Liver (tissue), 9 donors: ENCODE results near the gene NPIPB8. TPM values are rescaled to one million over a fixed set of nuclear protein-coding genes. Genes with fewer than 3 reads are reported as not detected.

ENCODE experiments used
- DNase-seq: peaks from one replicate; pipeline ENCODE4 v3.0.0-alpha.2; 2017; ENCODE audit warnings: low spot score
- H3K27ac ChIP-seq, 2 donors: one replicate each; pipeline ENCODE4 v1.7.0; 2013; ENCODE audit warnings: inconsistent platforms in 2 of 2, low read length in 2 of 2, control low read depth in 1 of 2, low read depth in 1 of 2, mild to moderate bottlenecking in 1 of 2
- H3K27me3 ChIP-seq, 4 donors: one replicate each; pipeline versions ENCODE4 v1.6.1 to v1.7.0; 2013; ENCODE audit warnings: low read length in 3 of 4, inconsistent platforms in 1 of 4, mild to moderate bottlenecking in 1 of 4, moderate library complexity in 1 of 4; ENCODE audit not compliant: control insufficient read depth in 4 of 4, insufficient read depth in 4 of 4
- H3K36me3 ChIP-seq, 4 donors: one replicate each; pipeline versions ENCODE4 v1.6.1 to v1.7.0; 2013; ENCODE audit warnings: low read length in 3 of 4, mild to moderate bottlenecking in 3 of 4, low read depth in 1 of 4, moderate library complexity in 1 of 4; ENCODE audit not compliant: control insufficient read depth in 4 of 4, insufficient read depth in 3 of 4
- H3K4me1 ChIP-seq, 4 donors: one replicate each; pipeline versions ENCODE4 v1.6.1 to v1.7.0; 2013; ENCODE audit warnings: low read length in 3 of 4, mild to moderate bottlenecking in 3 of 4, moderate library complexity in 1 of 4; ENCODE audit not compliant: control insufficient read depth in 4 of 4, insufficient read depth in 4 of 4
- H3K4me3 ChIP-seq, 3 donors: one replicate each; pipeline versions ENCODE4 v1.6.1 to v1.7.0; 2013; ENCODE audit warnings: low read length in 3 of 3, control low read depth in 1 of 3, low read depth in 1 of 3, mild to moderate bottlenecking in 1 of 3
- H3K9ac ChIP-seq, 2 donors: one replicate each; pipeline ENCODE4 v1.7.0; 2013; ENCODE audit warnings: low read length in 2 of 2, mild to moderate bottlenecking in 2 of 2, moderate library complexity in 2 of 2, control low read depth in 1 of 2, low read depth in 1 of 2
- H3K9me3 ChIP-seq, 4 donors: one replicate each; pipeline versions ENCODE4 v1.6.1 to v1.7.0; 2013; ENCODE audit warnings: low read length in 3 of 4; ENCODE audit not compliant: control insufficient read depth in 4 of 4
- EGR1 ChIP-seq, 2 donors: IDR thresholded peaks; 2 replicates each; pipeline ENCODE4 v1.6.1; 2016 to 2018; ENCODE audit warnings: antibody characterized with exemption in 2 of 2, low read depth in 2 of 2
- FOXA1 ChIP-seq: IDR thresholded peaks from 2 replicates; pipeline ENCODE4 v1.6.1; 2016; ENCODE audit warnings: antibody characterized with exemption
- FOXA2 ChIP-seq: IDR thresholded peaks from 2 replicates; pipeline ENCODE4 v1.6.1; 2016; ENCODE audit warnings: antibody characterized with exemption
- GABPA ChIP-seq, 2 donors: IDR thresholded peaks in 1 of 2; conservative IDR thresholded peaks in 1 of 2; 2 replicates each; pipeline ENCODE4 v1.6.1; 2016; ENCODE audit warnings: antibody characterized with exemption in 2 of 2, mild to moderate bottlenecking in 1 of 2, moderate library complexity in 1 of 2
- HNF4A ChIP-seq, 2 donors: conservative IDR thresholded peaks; 2 replicates each; pipeline ENCODE4 v1.6.1; 2016; ENCODE audit warnings: antibody characterized with exemption in 2 of 2, mild to moderate bottlenecking in 2 of 2
- HNF4G ChIP-seq: IDR thresholded peaks from 2 replicates; pipeline ENCODE4 v1.6.1; 2016; ENCODE audit warnings: antibody characterized with exemption
- JUND ChIP-seq, 2 donors: IDR thresholded peaks; 2 replicates each; pipeline ENCODE4 v1.6.1; 2016; ENCODE audit warnings: antibody characterized with exemption in 2 of 2
- NR2F2 ChIP-seq: IDR thresholded peaks from 2 replicates; pipeline ENCODE4 v1.6.1; 2016; ENCODE audit warnings: antibody characterized with exemption
- RAD21 ChIP-seq, 2 donors: IDR thresholded peaks; 2 replicates each; pipeline ENCODE4 v1.6.1; 2016; ENCODE audit warnings: antibody characterized with exemption in 2 of 2, mild to moderate bottlenecking in 2 of 2
- RXRA ChIP-seq, 2 donors: IDR thresholded peaks; 2 replicates each; pipeline ENCODE4 v1.6.1; 2017 to 2018; ENCODE audit warnings: antibody characterized with exemption in 2 of 2, mild to moderate bottlenecking in 1 of 2
- TAF1 ChIP-seq: conservative IDR thresholded peaks from 2 replicates; pipeline ENCODE4 v1.6.1; 2016; ENCODE audit warnings: antibody characterized with exemption, mild to moderate bottlenecking
- YY1 ChIP-seq: IDR thresholded peaks from 2 replicates; pipeline ENCODE4 v1.6.1; 2016; ENCODE audit warnings: antibody characterized with exemption, mild to moderate bottlenecking
- WGBS: extraction: QIAGEN DNeasy Blood & Tissue Kit; methylation state at CpG from one replicate; pipeline ENCODE4 v1.1.7; 2013; 5-methylcytosine and 5-hydroxymethylcytosine counted together
- polyA plus RNA-seq, 2 donors: library from polyadenylated mRNA; stranded (reverse) in 1 of 2; unstranded in 1 of 2; fragments of 200-250 nt in 1 of 2; fragments of >200 nt in 1 of 2; fragmentation: Nextera tagmentation in 1 of 2; extraction: Ambion mirVana in 1 of 2; gene quantifications; one replicate each; pipeline versions ENCODE4 v1.2.1 to v1.2.3, GENCODE V29; 2013 to 2015
- total RNA-seq, 2 donors: library from RNA; depleted of rRNA; stranded (reverse); fragments of >200 nt; gene quantifications; one replicate each; pipeline ENCODE4 v1.2.3, GENCODE V29; 2014
- TF ChIP-seq, protein P1 (sequence below): IDR thresholded peaks from 2 replicates; pipeline ENCODE4 v1.6.1; 2016; ENCODE audit warnings: antibody characterized with exemption
- TF ChIP-seq, protein P2 (sequence below): IDR thresholded peaks from 2 replicates; pipeline ENCODE4 v1.6.1; 2016; ENCODE audit warnings: antibody characterized with exemption
- TF ChIP-seq, protein P3 (sequence below): IDR thresholded peaks from 2 replicates; pipeline ENCODE4 v1.6.1; 2016; ENCODE audit warnings: antibody characterized with exemption
- TF ChIP-seq, protein P4 (sequence below): fragments of 150-350 bp; IDR thresholded peaks from 2 replicates; pipeline ENCODE4 v1.5.1; 2017; ENCODE audit warnings: improper control_type of control experiment, low read depth, low read length; ENCODE audit not compliant: missing input control
- TF ChIP-seq, protein P5 (sequence below): IDR thresholded peaks from 2 replicates; pipeline ENCODE4 v1.6.1; 2016; ENCODE audit warnings: antibody characterized with exemption, mild to moderate bottlenecking
- donor health status: healthy.
- donor health status: healthy.
- donor health status: healthy.
- donor health status: healthy.
- donor health status: healthy.

Gene NPIPB8
- total and polyA plus RNA-seq, 4 donors = 0.08 to 0.53 TPM; not detected in 2

DNA sequence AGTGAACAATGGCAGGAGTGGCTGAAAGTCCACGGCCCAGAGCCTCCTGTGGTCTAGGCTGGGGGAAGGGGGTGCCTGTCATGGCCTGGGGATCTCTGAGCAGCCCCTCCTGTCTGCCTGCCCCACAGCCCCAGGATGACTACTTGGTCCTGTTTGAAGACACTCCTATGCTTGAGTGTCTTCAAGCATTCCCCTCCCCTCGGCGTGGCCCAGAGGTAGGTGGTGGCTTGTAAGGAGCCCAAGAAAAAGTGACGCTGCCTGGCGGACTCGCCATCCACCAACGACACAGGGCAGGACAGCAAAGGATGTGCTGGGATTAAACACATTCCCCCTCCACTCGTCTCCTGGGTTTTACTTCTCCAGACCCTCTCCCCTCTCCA, 33.7 kb upstream of the NPIPB8 start:
- no peak for DNase-seq
- Histone ChIP-seq H3K27ac (no peak overlapping the region), H3K4me1 (peaks cover 0 to 15% (median 8%) of the 10 kb centered on the region in 4 donors), H3K36me3 (peaks cover 3 to 16% (median 13%) of the 10 kb centered on the region in 4 donors), H3K9ac (no peak overlapping the region), H3K27me3 (no peaks in the 10 kb centered on the region), H3K9me3 (no peaks in the 10 kb centered on the region), H3K4me3 (no peak overlapping the region)
- no peak for TF ChIP-seq RAD21 (IDR thresholded peaks at IDR 0.05)
- TF ChIP-seq, protein P1, sequence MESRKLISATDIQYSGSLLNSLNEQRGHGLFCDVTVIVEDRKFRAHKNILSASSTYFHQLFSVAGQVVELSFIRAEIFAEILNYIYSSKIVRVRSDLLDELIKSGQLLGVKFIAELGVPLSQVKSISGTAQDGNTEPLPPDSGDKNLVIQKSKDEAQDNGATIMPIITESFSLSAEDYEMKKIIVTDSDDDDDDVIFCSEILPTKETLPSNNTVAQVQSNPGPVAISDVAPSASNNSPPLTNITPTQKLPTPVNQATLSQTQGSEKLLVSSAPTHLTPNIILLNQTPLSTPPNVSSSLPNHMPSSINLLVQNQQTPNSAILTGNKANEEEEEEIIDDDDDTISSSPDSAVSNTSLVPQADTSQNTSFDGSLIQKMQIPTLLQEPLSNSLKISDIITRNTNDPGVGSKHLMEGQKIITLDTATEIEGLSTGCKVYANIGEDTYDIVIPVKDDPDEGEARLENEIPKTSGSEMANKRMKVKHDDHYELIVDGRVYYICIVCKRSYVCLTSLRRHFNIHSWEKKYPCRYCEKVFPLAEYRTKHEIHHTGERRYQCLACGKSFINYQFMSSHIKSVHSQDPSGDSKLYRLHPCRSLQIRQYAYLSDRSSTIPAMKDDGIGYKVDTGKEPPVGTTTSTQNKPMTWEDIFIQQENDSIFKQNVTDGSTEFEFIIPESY = no peak
- no peak for TF ChIP-seq NR2F2
- no peak for TF ChIP-seq FOXA1
- TF ChIP-seq FOXA2 = no peak
- TF ChIP-seq, protein P2, sequence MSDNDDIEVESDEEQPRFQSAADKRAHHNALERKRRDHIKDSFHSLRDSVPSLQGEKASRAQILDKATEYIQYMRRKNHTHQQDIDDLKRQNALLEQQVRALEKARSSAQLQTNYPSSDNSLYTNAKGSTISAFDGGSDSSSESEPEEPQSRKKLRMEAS = no peak
- TF ChIP-seq EGR1 (IDR thresholded peaks at IDR 0.05; ENCODE audit: low read depth in 2 of 2) = no peak
- TF ChIP-seq TAF1 = no peak
- TF ChIP-seq YY1 = no peak
- TF ChIP-seq RXRA (IDR thresholded peaks at IDR 0.05) = no peak
- no peak for TF ChIP-seq HNF4A (conservative IDR thresholded peaks at IDR 0.05)
- no peak for TF ChIP-seq GABPA (IDR thresholded peaks at IDR 0.05 in 1 of 2, conservative IDR thresholded peaks at IDR 0.05 in 1 of 2)
- TF ChIP-seq HNF4G = no peak
- TF ChIP-seq, protein P3, sequence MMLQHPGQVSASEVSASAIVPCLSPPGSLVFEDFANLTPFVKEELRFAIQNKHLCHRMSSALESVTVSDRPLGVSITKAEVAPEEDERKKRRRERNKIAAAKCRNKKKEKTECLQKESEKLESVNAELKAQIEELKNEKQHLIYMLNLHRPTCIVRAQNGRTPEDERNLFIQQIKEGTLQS = no peak
- TF ChIP-seq JUND (IDR thresholded peaks at IDR 0.05) = no peak
- TF ChIP-seq, protein P4, sequence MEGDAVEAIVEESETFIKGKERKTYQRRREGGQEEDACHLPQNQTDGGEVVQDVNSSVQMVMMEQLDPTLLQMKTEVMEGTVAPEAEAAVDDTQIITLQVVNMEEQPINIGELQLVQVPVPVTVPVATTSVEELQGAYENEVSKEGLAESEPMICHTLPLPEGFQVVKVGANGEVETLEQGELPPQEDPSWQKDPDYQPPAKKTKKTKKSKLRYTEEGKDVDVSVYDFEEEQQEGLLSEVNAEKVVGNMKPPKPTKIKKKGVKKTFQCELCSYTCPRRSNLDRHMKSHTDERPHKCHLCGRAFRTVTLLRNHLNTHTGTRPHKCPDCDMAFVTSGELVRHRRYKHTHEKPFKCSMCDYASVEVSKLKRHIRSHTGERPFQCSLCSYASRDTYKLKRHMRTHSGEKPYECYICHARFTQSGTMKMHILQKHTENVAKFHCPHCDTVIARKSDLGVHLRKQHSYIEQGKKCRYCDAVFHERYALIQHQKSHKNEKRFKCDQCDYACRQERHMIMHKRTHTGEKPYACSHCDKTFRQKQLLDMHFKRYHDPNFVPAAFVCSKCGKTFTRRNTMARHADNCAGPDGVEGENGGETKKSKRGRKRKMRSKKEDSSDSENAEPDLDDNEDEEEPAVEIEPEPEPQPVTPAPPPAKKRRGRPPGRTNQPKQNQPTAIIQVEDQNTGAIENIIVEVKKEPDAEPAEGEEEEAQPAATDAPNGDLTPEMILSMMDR = no peak
- TF ChIP-seq, protein P5, sequence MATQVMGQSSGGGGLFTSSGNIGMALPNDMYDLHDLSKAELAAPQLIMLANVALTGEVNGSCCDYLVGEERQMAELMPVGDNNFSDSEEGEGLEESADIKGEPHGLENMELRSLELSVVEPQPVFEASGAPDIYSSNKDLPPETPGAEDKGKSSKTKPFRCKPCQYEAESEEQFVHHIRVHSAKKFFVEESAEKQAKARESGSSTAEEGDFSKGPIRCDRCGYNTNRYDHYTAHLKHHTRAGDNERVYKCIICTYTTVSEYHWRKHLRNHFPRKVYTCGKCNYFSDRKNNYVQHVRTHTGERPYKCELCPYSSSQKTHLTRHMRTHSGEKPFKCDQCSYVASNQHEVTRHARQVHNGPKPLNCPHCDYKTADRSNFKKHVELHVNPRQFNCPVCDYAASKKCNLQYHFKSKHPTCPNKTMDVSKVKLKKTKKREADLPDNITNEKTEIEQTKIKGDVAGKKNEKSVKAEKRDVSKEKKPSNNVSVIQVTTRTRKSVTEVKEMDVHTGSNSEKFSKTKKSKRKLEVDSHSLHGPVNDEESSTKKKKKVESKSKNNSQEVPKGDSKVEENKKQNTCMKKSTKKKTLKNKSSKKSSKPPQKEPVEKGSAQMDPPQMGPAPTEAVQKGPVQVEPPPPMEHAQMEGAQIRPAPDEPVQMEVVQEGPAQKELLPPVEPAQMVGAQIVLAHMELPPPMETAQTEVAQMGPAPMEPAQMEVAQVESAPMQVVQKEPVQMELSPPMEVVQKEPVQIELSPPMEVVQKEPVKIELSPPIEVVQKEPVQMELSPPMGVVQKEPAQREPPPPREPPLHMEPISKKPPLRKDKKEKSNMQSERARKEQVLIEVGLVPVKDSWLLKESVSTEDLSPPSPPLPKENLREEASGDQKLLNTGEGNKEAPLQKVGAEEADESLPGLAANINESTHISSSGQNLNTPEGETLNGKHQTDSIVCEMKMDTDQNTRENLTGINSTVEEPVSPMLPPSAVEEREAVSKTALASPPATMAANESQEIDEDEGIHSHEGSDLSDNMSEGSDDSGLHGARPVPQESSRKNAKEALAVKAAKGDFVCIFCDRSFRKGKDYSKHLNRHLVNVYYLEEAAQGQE = no peak
- 87% methylated on average over 8 of the region's 8 CpGs for WGBS
